Measurements from ENCODE around the gene POFUT2.
"Not testable (repeated sequence)": the region's sequence is repeated elsewhere in the genome, so short reads cannot be mapped to it uniquely, and the experiment has no call there.

POFUT2 gene

DNA sequence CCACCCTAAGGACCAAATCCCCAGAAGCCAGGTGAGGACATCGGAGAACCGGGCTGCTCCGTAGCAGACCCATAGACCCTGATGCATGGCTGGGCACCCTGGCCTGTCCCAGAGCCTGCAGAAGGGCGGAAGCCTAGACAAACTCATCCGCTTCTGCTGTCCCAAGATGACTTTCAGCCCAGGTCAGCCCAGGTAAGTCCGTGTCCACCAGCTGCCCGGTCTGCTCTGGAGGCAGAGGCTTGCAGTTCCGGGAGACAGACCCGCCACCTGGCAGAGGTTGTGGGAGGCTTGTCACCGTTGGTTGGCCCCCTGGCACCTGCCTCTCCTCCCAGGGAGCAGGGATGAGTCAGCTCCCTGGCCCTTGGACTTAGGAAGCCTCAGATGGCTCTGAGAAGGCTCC is 22.8 kb upstream of the POFUT2 start:
- no peak for DNase-seq (ENCODE audit: low read depth in 2 of 2, low spot score in 1 of 2)

DNA sequence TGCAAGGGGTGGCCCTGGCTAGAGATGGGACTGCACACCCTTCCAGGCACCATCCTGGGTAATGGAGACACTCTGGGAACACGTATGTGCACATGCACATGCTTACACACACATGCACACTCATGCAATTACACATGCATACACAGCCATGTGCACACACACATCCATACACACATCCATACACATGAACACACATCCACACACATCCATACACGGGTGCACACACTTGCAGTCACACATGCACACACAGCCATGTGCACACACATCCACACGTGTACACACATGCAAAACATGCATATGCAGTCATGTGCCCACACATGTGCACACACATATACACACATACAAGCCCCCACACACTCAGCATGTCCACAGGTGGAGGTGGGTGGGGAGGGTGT is 22.3 kb upstream of the POFUT2 start:
- no peak for DNase-seq (ENCODE audit: low read depth in 2 of 2, low spot score in 1 of 2)

GRCh38 chr21:45309069-45309986 is 21.6 kb upstream of the POFUT2 start:
- DNase-seq (ENCODE audit: low read depth in 2 of 2, low spot score in 1 of 2) = no peak

GRCh38 chr21:45308194-45309068 is 20.7 kb upstream of the POFUT2 start:
- DNase-seq (ENCODE audit: low read depth in 2 of 2, low spot score in 1 of 2) = no peak

- DNase-seq (ENCODE audit: low read depth in 2 of 2, low spot score in 1 of 2) = not testable (repeated sequence)
Observed at GRCh38 chr21:45307597-45308158, 20.0 kb upstream of the POFUT2 start.

DNA sequence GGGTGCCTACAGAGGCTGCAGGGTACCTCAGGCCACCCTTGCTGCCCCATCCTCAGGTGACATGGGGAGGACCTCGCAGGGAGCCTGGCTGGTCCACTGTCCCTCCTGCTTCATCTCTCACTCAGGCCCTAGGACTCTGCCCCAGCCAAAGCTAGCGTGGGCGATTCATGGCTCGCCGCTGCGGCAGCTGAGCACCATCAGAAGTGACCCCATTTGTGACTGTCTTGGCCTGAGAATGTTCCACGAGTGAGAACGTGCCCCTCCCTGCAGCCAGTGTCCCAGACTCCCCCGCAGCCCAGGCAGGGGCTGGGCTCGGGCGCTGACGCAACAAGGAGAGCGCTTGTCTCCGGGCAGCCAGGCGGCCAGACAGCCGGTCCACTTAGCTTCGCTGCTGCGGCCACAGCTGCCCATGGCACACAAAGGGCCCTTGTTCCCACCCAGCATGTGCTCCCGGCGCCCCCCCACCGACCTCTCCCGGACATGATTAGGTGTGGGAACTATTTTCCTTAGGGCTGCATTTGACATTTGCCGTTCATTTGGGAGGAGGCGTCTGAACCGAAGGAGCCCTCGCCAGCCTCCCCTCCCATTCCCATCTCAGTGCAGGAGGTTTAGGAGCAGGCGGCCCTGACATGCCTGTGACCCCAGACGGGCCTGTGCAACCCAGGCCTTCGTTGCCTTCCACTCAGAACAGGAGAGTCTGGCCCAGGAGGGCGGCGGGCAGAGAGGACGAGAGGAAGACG is 19.3 kb upstream of the POFUT2 start:
- DNase-seq (ENCODE audit: low read depth in 2 of 2, low spot score in 1 of 2) = no peak

- DNase-seq (ENCODE audit: low read depth in 2 of 2, low spot score in 1 of 2) = no peak
Observed at GRCh38 chr21:45306453-45306831, 18.7 kb upstream of the POFUT2 start.

- no peak for DNase-seq (ENCODE audit: low read depth in 2 of 2, low spot score in 1 of 2)
Observed at GRCh38 chr21:45305836-45306235, 18.1 kb upstream of the POFUT2 start.

DNA sequence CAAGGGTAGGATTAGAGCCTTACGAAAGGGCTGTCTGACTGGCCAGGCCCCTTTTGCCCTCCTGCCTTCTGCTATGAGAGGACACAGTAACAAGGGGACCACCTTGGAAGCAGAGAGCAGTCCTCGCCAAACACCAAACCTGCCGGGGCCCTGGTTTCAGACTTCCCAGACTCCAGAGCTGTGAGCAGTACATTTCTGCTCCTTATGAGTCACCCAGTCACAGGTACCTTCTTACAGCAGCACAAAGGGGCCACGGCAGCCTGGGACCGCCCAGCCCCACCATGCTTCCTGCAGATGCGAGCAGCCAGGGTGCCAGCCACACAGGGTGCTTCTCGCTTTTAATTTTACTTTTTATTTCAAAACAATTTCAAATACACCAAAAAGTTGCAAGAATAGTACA is 17.2 kb upstream of the POFUT2 start:
- DNase-seq (ENCODE audit: low read depth in 2 of 2, low spot score in 1 of 2) = no peak

GRCh38 chr21:45304476-45304830 is 16.8 kb upstream of the POFUT2 start:
- DNase-seq (ENCODE audit: low read depth in 2 of 2, low spot score in 1 of 2) = no peak

DNA sequence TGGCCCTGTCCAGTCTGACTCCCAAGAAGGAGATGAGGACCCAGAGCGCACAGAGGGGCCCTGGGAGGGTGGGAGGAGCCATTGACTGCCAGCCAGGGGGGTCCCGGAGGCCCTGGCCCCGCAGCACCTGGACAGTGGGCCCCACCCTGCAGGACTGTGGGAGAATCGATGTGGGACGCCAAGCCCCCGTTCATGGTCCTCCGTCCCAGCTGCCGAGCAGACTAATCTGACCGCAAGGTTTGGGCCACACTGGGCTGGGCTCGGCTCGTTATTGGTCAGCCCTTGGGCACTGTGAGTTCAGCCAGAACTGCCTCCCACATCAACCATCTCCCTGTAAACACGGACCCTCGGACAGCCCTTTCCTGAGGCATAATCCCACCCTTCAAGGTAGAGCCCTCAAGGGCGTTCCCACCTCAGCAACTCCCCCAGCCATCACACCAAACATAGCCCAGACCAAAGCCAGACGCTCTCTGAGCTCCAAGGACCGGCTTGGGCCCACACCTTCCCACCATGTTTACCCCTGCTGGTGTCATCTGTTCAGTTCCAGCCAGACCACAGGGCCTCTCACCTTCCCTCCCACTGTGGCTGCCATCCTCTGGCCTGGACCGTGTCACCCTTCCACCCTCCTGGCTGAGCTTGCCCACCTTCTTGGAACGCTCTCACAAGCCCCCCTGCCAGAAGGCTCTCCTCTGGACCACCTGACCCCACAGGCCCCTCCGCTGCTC is 16.2 kb upstream of the POFUT2 start:
- no peak for DNase-seq (ENCODE audit: low read depth in 2 of 2, low spot score in 1 of 2)

DNA sequence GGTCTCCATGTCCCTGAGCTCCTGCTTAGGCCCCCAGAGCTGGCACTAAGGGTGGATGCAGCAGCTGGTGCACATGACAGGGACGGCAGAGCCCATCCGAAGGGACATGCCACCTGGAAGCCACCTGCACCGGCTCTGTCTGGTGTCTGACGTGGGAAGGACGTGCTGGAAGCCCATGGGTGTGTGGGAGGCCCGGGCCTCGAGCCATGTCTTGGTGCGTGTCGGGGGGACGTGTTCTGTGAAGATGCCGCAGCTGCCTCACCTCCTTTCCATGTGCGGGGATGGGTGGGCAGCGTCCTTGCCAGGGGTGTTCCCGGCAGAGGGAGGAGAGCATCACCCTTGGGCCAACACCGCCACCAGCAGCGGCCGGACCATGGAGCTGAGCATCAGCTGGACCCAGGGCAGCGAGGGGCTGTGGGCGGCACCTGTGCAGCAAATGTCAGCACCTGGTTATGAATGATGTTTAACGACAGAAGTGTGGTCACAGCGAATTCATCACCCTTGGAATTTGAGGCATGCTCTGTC is 15.5 kb upstream of the POFUT2 start:
- no peak for DNase-seq (ENCODE audit: low read depth in 2 of 2, low spot score in 1 of 2)

- DNase-seq (ENCODE audit: low read depth in 2 of 2, low spot score in 1 of 2) = peak in 1 of 2 donors; percentile 41
Observed at GRCh38 chr21:45302082-45303061, 14.7 kb upstream of the POFUT2 start.

DNA sequence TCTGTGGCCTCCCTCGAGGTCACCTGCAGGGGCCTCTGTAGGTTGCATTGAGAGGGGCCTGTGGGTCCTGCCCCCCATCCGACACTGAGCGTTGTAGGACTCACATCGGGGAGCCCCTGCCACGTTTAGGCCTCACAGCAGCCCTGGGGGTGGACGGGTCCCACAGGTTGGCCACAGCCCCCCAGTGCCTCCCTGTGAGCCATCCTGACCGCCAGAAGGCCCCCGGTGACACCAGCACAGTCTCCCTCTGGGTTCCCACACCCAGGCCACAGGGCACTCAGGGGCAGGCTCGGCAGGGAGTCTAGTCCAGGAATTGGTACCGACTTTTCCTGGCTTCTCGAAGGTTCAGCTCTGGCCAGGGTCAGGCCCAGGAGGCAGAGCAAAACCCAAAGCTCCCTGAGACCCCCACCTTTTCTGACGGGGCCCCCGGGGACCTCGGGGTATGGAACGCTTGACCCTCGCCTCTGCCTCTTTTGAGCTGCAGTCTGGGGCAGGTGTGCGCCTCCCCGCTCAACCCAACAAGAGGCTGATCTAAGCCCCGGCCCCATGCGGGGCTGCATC is 13.9 kb upstream of the POFUT2 start:
- DNase-seq (ENCODE audit: low read depth in 2 of 2, low spot score in 1 of 2) = no peak

GRCh38 chr21:45300786-45301520 is 13.3 kb upstream of the POFUT2 start:
- DNase-seq (ENCODE audit: low read depth in 2 of 2, low spot score in 1 of 2) = no peak

GRCh38 chr21:45299864-45300785 is 12.4 kb upstream of the POFUT2 start:
- DNase-seq (ENCODE audit: low read depth in 2 of 2, low spot score in 1 of 2) = no peak

Measured in stimulated activated CD8-positive, alpha-beta memory T cell treated with anti-CD3 and anti-CD28 coated beads, Interleukin-4, amount 100 ng/mL, for 1 hour (primary cell).